Tibial artery (tissue), 4 donors: ENCODE data around the gene UPK3A.
"Not testable (repeated sequence)": the region's sequence is repeated elsewhere in the genome, so short reads cannot be mapped to it uniquely, and the experiment has no call there.

Source experiments
- DNase-seq, 2 donors: peaks; one replicate each; pipeline ENCODE4 v3.0.0-alpha.2; 2019
- H3K27ac ChIP-seq, 2 donors: fragments of 200-600 bp; sonication (generic) in 1 of 2; 1 replicate in 1 of 2; 2 replicates in 1 of 2; pipeline ENCODE4 v1.5.1; 2018 to 2019; ENCODE audit warnings: mild to moderate bottlenecking in 1 of 2
- H3K27me3 ChIP-seq, 2 donors: fragments of 200-600 bp; sonication (generic) in 1 of 2; one replicate each; pipeline versions ENCODE4 v1.5.1 to v1.6.0; 2016 to 2019
- H3K36me3 ChIP-seq, 3 donors: fragments of 200-600 bp; sonication (generic) in 2 of 3; one replicate each; pipeline ENCODE4 v1.5.1; 2016 to 2019; ENCODE audit warnings: mild to moderate bottlenecking in 2 of 3
- H3K4me1 ChIP-seq, 4 donors: fragments of 200-600 bp; sonication (generic) in 2 of 4; 1 replicate in 3 of 4; 2 replicates in 1 of 4; pipeline ENCODE4 v1.5.1; 2016 to 2019
- H3K4me3 ChIP-seq, 2 donors: fragments of 200-600 bp; sonication (generic) in 1 of 2; 1 replicate in 1 of 2; 2 replicates in 1 of 2; pipeline ENCODE4 v1.5.1; 2018 to 2019; ENCODE audit warnings: mild to moderate bottlenecking in 2 of 2
- H3K9me3 ChIP-seq, 3 donors: fragments of 200-600 bp; sonication (generic) in 1 of 3; one replicate each; pipeline ENCODE4 v1.5.1; 2016 to 2019
- CTCF ChIP-seq, 2 experiments: fragments of 200-600 bp in 1 of 2; fragments of 450-650 bp in 1 of 2; IDR thresholded peaks; one replicate each; pipeline ENCODE4 v1.5.1; 2017 to 2019; ENCODE audit warnings: antibody characterized with exemption in 2 of 2, mild to moderate bottlenecking in 1 of 2, moderate library complexity in 1 of 2
- intact Hi-C: fragments of 100-400 bp; cut with DNase I; formaldehyde crosslinking; loops from one replicate; pipeline ENCODE4 v1.15.0; 2023; ENCODE audit warnings: low total_unique reads

The UPK3A gene

GRCh38 chr22:45291931-45292290 is 7.2 kb downstream of the UPK3A start:
- Histone ChIP-seq H3K9me3 (no peaks in the 10 kb centered on the region), H3K4me1 (no peaks in the 10 kb centered on the region), H3K4me3 (no peak overlapping the region), H3K27ac (no peak overlapping the region), H3K36me3 (no peaks in the 10 kb centered on the region), H3K27me3 (peaks cover 0 to 45% of the 10 kb centered on the region in 2 donors)
- intact Hi-C loops = no loop called here
- DNase-seq = no peak
- TF ChIP-seq CTCF (IDR thresholded peaks at IDR 0.05) = no peak

- Histone ChIP-seq H3K27me3 (peaks cover 0 to 39% of the 10 kb centered on the region in 2 donors), H3K4me3 (no peak overlapping the region), H3K4me1 (no peaks in the 10 kb centered on the region), H3K9me3 (no peaks in the 10 kb centered on the region), H3K27ac (no peak overlapping the region), H3K36me3 (no peaks in the 10 kb centered on the region)
- intact Hi-C loops = no loop called here
- DNase-seq = no peak
- TF ChIP-seq CTCF (IDR thresholded peaks at IDR 0.05) = no peak
Observed at GRCh38 chr22:45292731-45293442, 8.1 kb downstream of the UPK3A start.

- H3K27me3 ChIP-seq = peaks cover 0 to 33% of the 10 kb centered on the region in 2 donors
Observed at GRCh38 chr22:45294030-45294429, 9.3 kb downstream of the UPK3A start.

GRCh38 chr22:45295004-45295403 is 10.3 kb downstream of the UPK3A start:
- H3K9me3 ChIP-seq, H3K27ac ChIP-seq, H3K4me3 ChIP-seq, H3K36me3 ChIP-seq, DNase-seq, intact Hi-C loops, H3K4me1 ChIP-seq: not testable (repeated sequence)
- H3K27me3 ChIP-seq = peaks cover 0 to 26% of the 10 kb centered on the region in 2 donors

More at GRCh38 chr22:45294030-45294429, 9.3 kb downstream of the UPK3A start:
- Histone ChIP-seq H3K9me3 (no peaks in the 10 kb centered on the region), H3K4me3 (no peak overlapping the region), H3K36me3 (no peaks in the 10 kb centered on the region), H3K27ac (no peak overlapping the region), H3K4me1 (no peaks in the 10 kb centered on the region)
- DNase-seq = no peak
- intact Hi-C loops = no loop called here
- TF ChIP-seq CTCF (IDR thresholded peaks at IDR 0.05) = no peak

- Histone ChIP-seq H3K27me3 (peaks cover 0 to 21% of the 10 kb centered on the region in 2 donors), H3K9me3 (no peaks in the 10 kb centered on the region), H3K27ac (no peak overlapping the region), H3K4me1 (no peaks in the 10 kb centered on the region), H3K36me3 (no peaks in the 10 kb centered on the region), H3K4me3 (no peak overlapping the region)
- intact Hi-C loops = no loop called here
- no peak for DNase-seq
- TF ChIP-seq CTCF (IDR thresholded peaks at IDR 0.05) = no peak
Observed at GRCh38 chr22:45295492-45295891, 10.7 kb downstream of the UPK3A start.

- Histone ChIP-seq H3K36me3 (no peaks in the 10 kb centered on the region), H3K27ac (no peak overlapping the region), H3K4me3 (no peak overlapping the region), H3K4me1 (no peaks in the 10 kb centered on the region), H3K27me3 (peaks cover 0 to 12% of the 10 kb centered on the region in 2 donors), H3K9me3 (no peaks in the 10 kb centered on the region)
- no peak for TF ChIP-seq CTCF (IDR thresholded peaks at IDR 0.05)
- DNase-seq = no peak
- intact Hi-C loops = no loop called here
Observed at GRCh38 chr22:45296628-45297297, 12.0 kb downstream of the UPK3A start.
